Liver (tissue), 9 donors: ENCODE results near the gene IFIT5. TPM values are rescaled to one million over a fixed set of nuclear protein-coding genes. Genes with fewer than 3 reads are reported as not detected.

Source experiments
- DNase-seq: peaks from one replicate; pipeline ENCODE4 v3.0.0-alpha.2; 2017; ENCODE audit warnings: low spot score
- H3K27ac ChIP-seq, 2 donors: one replicate each; pipeline ENCODE4 v1.7.0; 2013; ENCODE audit warnings: inconsistent platforms in 2 of 2, low read length in 2 of 2, control low read depth in 1 of 2, low read depth in 1 of 2, mild to moderate bottlenecking in 1 of 2
- H3K27me3 ChIP-seq, 4 donors: one replicate each; pipeline versions ENCODE4 v1.6.1 to v1.7.0; 2013; ENCODE audit warnings: low read length in 3 of 4, inconsistent platforms in 1 of 4, mild to moderate bottlenecking in 1 of 4, moderate library complexity in 1 of 4; ENCODE audit not compliant: control insufficient read depth in 4 of 4, insufficient read depth in 4 of 4
- H3K36me3 ChIP-seq, 4 donors: one replicate each; pipeline versions ENCODE4 v1.6.1 to v1.7.0; 2013; ENCODE audit warnings: low read length in 3 of 4, mild to moderate bottlenecking in 3 of 4, low read depth in 1 of 4, moderate library complexity in 1 of 4; ENCODE audit not compliant: control insufficient read depth in 4 of 4, insufficient read depth in 3 of 4
- H3K4me1 ChIP-seq, 4 donors: one replicate each; pipeline versions ENCODE4 v1.6.1 to v1.7.0; 2013; ENCODE audit warnings: low read length in 3 of 4, mild to moderate bottlenecking in 3 of 4, moderate library complexity in 1 of 4; ENCODE audit not compliant: control insufficient read depth in 4 of 4, insufficient read depth in 4 of 4
- H3K4me3 ChIP-seq, 3 donors: one replicate each; pipeline versions ENCODE4 v1.6.1 to v1.7.0; 2013; ENCODE audit warnings: low read length in 3 of 3, control low read depth in 1 of 3, low read depth in 1 of 3, mild to moderate bottlenecking in 1 of 3
- H3K9ac ChIP-seq, 2 donors: one replicate each; pipeline ENCODE4 v1.7.0; 2013; ENCODE audit warnings: low read length in 2 of 2, mild to moderate bottlenecking in 2 of 2, moderate library complexity in 2 of 2, control low read depth in 1 of 2, low read depth in 1 of 2
- H3K9me3 ChIP-seq, 4 donors: one replicate each; pipeline versions ENCODE4 v1.6.1 to v1.7.0; 2013; ENCODE audit warnings: low read length in 3 of 4; ENCODE audit not compliant: control insufficient read depth in 4 of 4
- ATF3 ChIP-seq: IDR thresholded peaks from 2 replicates; pipeline ENCODE4 v1.6.1; 2016; ENCODE audit warnings: antibody characterized with exemption
- EGR1 ChIP-seq, 2 donors: IDR thresholded peaks; 2 replicates each; pipeline ENCODE4 v1.6.1; 2016 to 2018; ENCODE audit warnings: antibody characterized with exemption in 2 of 2, low read depth in 2 of 2
- FOXA1 ChIP-seq: IDR thresholded peaks from 2 replicates; pipeline ENCODE4 v1.6.1; 2016; ENCODE audit warnings: antibody characterized with exemption
- FOXA2 ChIP-seq: IDR thresholded peaks from 2 replicates; pipeline ENCODE4 v1.6.1; 2016; ENCODE audit warnings: antibody characterized with exemption
- GABPA ChIP-seq, 2 donors: IDR thresholded peaks in 1 of 2; conservative IDR thresholded peaks in 1 of 2; 2 replicates each; pipeline ENCODE4 v1.6.1; 2016; ENCODE audit warnings: antibody characterized with exemption in 2 of 2, mild to moderate bottlenecking in 1 of 2, moderate library complexity in 1 of 2
- HNF4A ChIP-seq, 2 donors: conservative IDR thresholded peaks; 2 replicates each; pipeline ENCODE4 v1.6.1; 2016; ENCODE audit warnings: antibody characterized with exemption in 2 of 2, mild to moderate bottlenecking in 2 of 2
- HNF4G ChIP-seq: IDR thresholded peaks from 2 replicates; pipeline ENCODE4 v1.6.1; 2016; ENCODE audit warnings: antibody characterized with exemption
- JUND ChIP-seq, 2 donors: IDR thresholded peaks; 2 replicates each; pipeline ENCODE4 v1.6.1; 2016; ENCODE audit warnings: antibody characterized with exemption in 2 of 2
- MAX ChIP-seq: IDR thresholded peaks from 2 replicates; pipeline ENCODE4 v1.6.1; 2016; ENCODE audit warnings: antibody characterized with exemption
- NR2F2 ChIP-seq: IDR thresholded peaks from 2 replicates; pipeline ENCODE4 v1.6.1; 2016; ENCODE audit warnings: antibody characterized with exemption
- RAD21 ChIP-seq, 2 donors: IDR thresholded peaks; 2 replicates each; pipeline ENCODE4 v1.6.1; 2016; ENCODE audit warnings: antibody characterized with exemption in 2 of 2, mild to moderate bottlenecking in 2 of 2
- REST ChIP-seq: IDR thresholded peaks from 2 replicates; pipeline ENCODE4 v1.6.1; 2016; ENCODE audit warnings: antibody characterized with exemption, mild to moderate bottlenecking
- RXRA ChIP-seq, 2 donors: IDR thresholded peaks; 2 replicates each; pipeline ENCODE4 v1.6.1; 2017 to 2018; ENCODE audit warnings: antibody characterized with exemption in 2 of 2, mild to moderate bottlenecking in 1 of 2
- SP1 ChIP-seq: IDR thresholded peaks from 2 replicates; pipeline ENCODE4 v1.6.1; 2018; ENCODE audit warnings: antibody characterized with exemption, mild to moderate bottlenecking
- TAF1 ChIP-seq: conservative IDR thresholded peaks from 2 replicates; pipeline ENCODE4 v1.6.1; 2016; ENCODE audit warnings: antibody characterized with exemption, mild to moderate bottlenecking
- YY1 ChIP-seq: IDR thresholded peaks from 2 replicates; pipeline ENCODE4 v1.6.1; 2016; ENCODE audit warnings: antibody characterized with exemption, mild to moderate bottlenecking
- ZBTB33 ChIP-seq: IDR thresholded peaks from 2 replicates; pipeline ENCODE4 v1.6.1; 2016; ENCODE audit warnings: antibody characterized with exemption
- WGBS: extraction: QIAGEN DNeasy Blood & Tissue Kit; methylation state at CpG from one replicate; pipeline ENCODE4 v1.1.7; 2013; 5-methylcytosine and 5-hydroxymethylcytosine counted together
- polyA plus RNA-seq, 2 donors: library from polyadenylated mRNA; stranded (reverse) in 1 of 2; unstranded in 1 of 2; fragments of 200-250 nt in 1 of 2; fragments of >200 nt in 1 of 2; fragmentation: Nextera tagmentation in 1 of 2; extraction: Ambion mirVana in 1 of 2; gene quantifications; one replicate each; pipeline versions ENCODE4 v1.2.1 to v1.2.3, GENCODE V29; 2013 to 2015
- total RNA-seq, 2 donors: library from RNA; depleted of rRNA; stranded (reverse); fragments of >200 nt; gene quantifications; one replicate each; pipeline ENCODE4 v1.2.3, GENCODE V29; 2014
- donor health status: healthy.
- donor health status: healthy.
- donor health status: healthy.
- donor health status: healthy.
- donor health status: healthy.

IFIT5 gene
- total and polyA plus RNA-seq, 4 donors: 5.0 to 10.7 (median 6.7) TPM

- no peak for TF ChIP-seq MAX
- TF ChIP-seq RAD21 (IDR thresholded peaks at IDR 0.05): no peak
- no peak for TF ChIP-seq YY1
- no peak for TF ChIP-seq EGR1 (IDR thresholded peaks at IDR 0.05; ENCODE audit: low read depth in 2 of 2)
- TF ChIP-seq FOXA2: no peak
- no peak for TF ChIP-seq FOXA1
- no peak for TF ChIP-seq JUND (IDR thresholded peaks at IDR 0.05)
- no peak for TF ChIP-seq HNF4A (conservative IDR thresholded peaks at IDR 0.05)
- TF ChIP-seq TAF1: no peak
- Histone ChIP-seq H3K27me3 (no peaks in the 10 kb centered on the region), H3K4me3 (no peak overlapping the region), H3K36me3 (peaks cover 0 to 7% (median 1%) of the 10 kb centered on the region in 4 donors), H3K9me3 (no peaks in the 10 kb centered on the region), H3K9ac (no peak overlapping the region), H3K27ac (no peak overlapping the region), H3K4me1 (peaks cover 5 to 20% (median 18%) of the 10 kb centered on the region in 4 donors)
- WGBS: 96% methylated on average over 2 of the region's 2 CpGs
- no peak for DNase-seq
Observed at GRCh38 chr10:89421018-89421476, 6.7 kb downstream of the IFIT5 start.

GRCh38 chr10:89425000-89425399 is 10.6 kb downstream of the IFIT5 start:
- TF ChIP-seq GABPA (IDR thresholded peaks at IDR 0.05 in 1 of 2, conservative IDR thresholded peaks at IDR 0.05 in 1 of 2): no peak
- TF ChIP-seq HNF4G: peak; percentile 78
- peak; percentile 85 to 94 for TF ChIP-seq HNF4A (conservative IDR thresholded peaks at IDR 0.05)
- TF ChIP-seq ZBTB33: no peak
- TF ChIP-seq RAD21 (IDR thresholded peaks at IDR 0.05): peak in 1 of 2 donors; percentile 4
- TF ChIP-seq SP1: peak; percentile 87
- peak; percentile 64 to 71 for TF ChIP-seq RXRA (IDR thresholded peaks at IDR 0.05)
- no peaks in the 10 kb centered on the region for H3K9me3 ChIP-seq
- no peak overlapping the region for H3K9ac ChIP-seq
- DNase-seq: no peak
- H3K4me3 ChIP-seq: no peak overlapping the region
- H3K4me1 ChIP-seq: peaks cover 0 to 15% (median 14%) of the 10 kb centered on the region in 4 donors
- H3K27ac ChIP-seq: peak overlapping the region in 1 of 2 donors; percentile 32
- peaks cover 0 to 2% (median 0%) of the 10 kb centered on the region in 4 donors for H3K36me3 ChIP-seq
- H3K27me3 ChIP-seq: no peaks in the 10 kb centered on the region
- WGBS: 34% methylated on average over 5 of the region's 5 CpGs

- no peak overlapping the region for H3K9ac ChIP-seq
- H3K27ac ChIP-seq: no peak overlapping the region
- H3K36me3 ChIP-seq: no peaks in the 10 kb centered on the region
- 59% methylated on average over 5 of the region's 5 CpGs for WGBS
- no peaks in the 10 kb centered on the region for H3K27me3 ChIP-seq
- no peaks in the 10 kb centered on the region for H3K9me3 ChIP-seq
- DNase-seq: no peak
- H3K4me3 ChIP-seq: no peak overlapping the region
- peaks cover 0 to 15% (median 14%) of the 10 kb centered on the region in 4 donors for H3K4me1 ChIP-seq
- TF ChIP-seq YY1 (no peak), JUND (IDR thresholded peaks at IDR 0.05) (no peak), HNF4G (no peak), GABPA (IDR thresholded peaks at IDR 0.05 in 1 of 2, conservative IDR thresholded peaks at IDR 0.05 in 1 of 2) (no peak), ATF3 (no peak), RAD21 (IDR thresholded peaks at IDR 0.05) (peak; percentile 95 to 97), RXRA (IDR thresholded peaks at IDR 0.05) (no peak), TAF1 (no peak), NR2F2 (no peak), EGR1 (IDR thresholded peaks at IDR 0.05; ENCODE audit: low read depth in 2 of 2) (no peak), FOXA1 (no peak), ZBTB33 (no peak), MAX (no peak), REST (no peak), HNF4A (conservative IDR thresholded peaks at IDR 0.05) (peak in 1 of 2 donors; percentile 28), FOXA2 (no peak)
Observed at GRCh38 chr10:89426230-89426868, 12.0 kb downstream of the IFIT5 start.
